Eye (tissue), 1 donor: ENCODE measurements around the gene ACTL7B.
"Not testable (repeated sequence)": the region's sequence is repeated elsewhere in the genome, so short reads cannot be mapped to it uniquely, and the experiment has no call there.

Source experiments
- DNase-seq: peaks from one replicate; pipeline ENCODE4 v3.0.0-alpha.2; 2015

The ACTL7B gene

GRCh38 chr9:108844391-108844790 lies 11.4 kb downstream of the ACTL7B start:
- DNase-seq: no peak

- peak; percentile 24 for DNase-seq
Measured at GRCh38 chr9:108842610-108843295, 13.0 kb downstream of the ACTL7B start.

- DNase-seq: not testable (repeated sequence)
Measured at GRCh38 chr9:108839561-108839960, 16.2 kb downstream of the ACTL7B start.

GRCh38 chr9:108838017-108838416 lies 17.8 kb downstream of the ACTL7B start:
- DNase-seq: no peak

- DNase-seq: no peak
Measured at GRCh38 chr9:108837530-108837929, 18.3 kb downstream of the ACTL7B start.

- no peak for DNase-seq
Measured at GRCh38 chr9:108836781-108837180, 19.0 kb downstream of the ACTL7B start.

GRCh38 chr9:108836319-108836718 lies 19.5 kb downstream of the ACTL7B start:
- DNase-seq: no peak

- no peak for DNase-seq
Measured at GRCh38 chr9:108835831-108836230, 20.0 kb downstream of the ACTL7B start.

GRCh38 chr9:108834959-108835665 lies 20.7 kb downstream of the ACTL7B start:
- peak; percentile 25 for DNase-seq

GRCh38 chr9:108832179-108832500 lies 23.6 kb downstream of the ACTL7B start:
- no peak for DNase-seq

GRCh38 chr9:108831496-108832178 lies 24.1 kb downstream of the ACTL7B start:
- peak; percentile 23 for DNase-seq

GRCh38 chr9:108830272-108830671 lies 25.5 kb downstream of the ACTL7B start:
- DNase-seq: no peak

- no peak for DNase-seq
Measured at GRCh38 chr9:108823829-108824228, 32.0 kb downstream of the ACTL7B start.

GRCh38 chr9:108816037-108816436 lies 39.7 kb downstream of the ACTL7B start:
- no peak for DNase-seq

- DNase-seq: no peak
Measured at GRCh38 chr9:108815156-108815555, 40.6 kb downstream of the ACTL7B start.

GRCh38 chr9:108813951-108814601 lies 41.7 kb downstream of the ACTL7B start:
- peak; percentile 12 for DNase-seq

- peak; percentile 55 for DNase-seq
Measured at GRCh38 chr9:108812396-108813025, 43.3 kb downstream of the ACTL7B start.

GRCh38 chr9:108811944-108812343 lies 43.8 kb downstream of the ACTL7B start:
- DNase-seq: no peak

GRCh38 chr9:108809269-108809668 lies 46.5 kb downstream of the ACTL7B start:
- DNase-seq: no peak
